ENCODE data around the gene NT5M. TPM values are rescaled to one million over a fixed set of nuclear protein-coding genes. Genes with fewer than 3 reads are reported as not detected.

The NT5M gene
- total RNA-seq, 2 donors from 2014 or later, result 6.5 to 11.8 TPM

GRCh38 chr17:17384291-17384615 is 81.1 kb downstream of the NT5M start:
- Histone ChIP-seq H3K9me3 (ENCODE audit: control insufficient read depth, low read length) (no peaks in the 10 kb centered on the region), H3K4me1 (ENCODE audit: control insufficient read depth, insufficient read depth, low read length) (no peaks in the 10 kb centered on the region), H3K4me3 (ENCODE audit: low read length) (no peak overlapping the region), H3K27ac (ENCODE audit: low read depth, low read length) (no peak overlapping the region), H3K36me3 (ENCODE audit: control insufficient read depth, insufficient read depth, low read length) (no peaks in the 10 kb centered on the region), H3K9ac (ENCODE audit: extremely low read depth, low read length, poor library complexity, severe bottlenecking) (no peak overlapping the region), H3K27me3 (ENCODE audit: control insufficient read depth, insufficient read depth, low read length, poor library complexity, severe bottlenecking) (no peaks in the 10 kb centered on the region)
- H3K4me3 Mint-ChIP-seq, result no peak overlapping the region
- peaks cover 1% of the 10 kb centered on the region for H3K27me3 Mint-ChIP-seq (ENCODE audit: insufficient read depth)
- no peaks in the 10 kb centered on the region for H3K4me1 Mint-ChIP-seq
- DNase-seq, result peak; percentile 42
- no peaks in the 10 kb centered on the region for H3K9me3 Mint-ChIP-seq
- H3K27ac Mint-ChIP-seq, result no peak overlapping the region
- H3K36me3 Mint-ChIP-seq (ENCODE audit: low read depth), result no peaks in the 10 kb centered on the region
- 86 to 100% methylated on average over 1 to 6 of the region's 6 CpGs for WGBS, 2 experiments (ENCODE audit: insufficient coverage in 1 of 2, insufficient read length in 1 of 2)
- TF ChIP-seq, protein P1, sequence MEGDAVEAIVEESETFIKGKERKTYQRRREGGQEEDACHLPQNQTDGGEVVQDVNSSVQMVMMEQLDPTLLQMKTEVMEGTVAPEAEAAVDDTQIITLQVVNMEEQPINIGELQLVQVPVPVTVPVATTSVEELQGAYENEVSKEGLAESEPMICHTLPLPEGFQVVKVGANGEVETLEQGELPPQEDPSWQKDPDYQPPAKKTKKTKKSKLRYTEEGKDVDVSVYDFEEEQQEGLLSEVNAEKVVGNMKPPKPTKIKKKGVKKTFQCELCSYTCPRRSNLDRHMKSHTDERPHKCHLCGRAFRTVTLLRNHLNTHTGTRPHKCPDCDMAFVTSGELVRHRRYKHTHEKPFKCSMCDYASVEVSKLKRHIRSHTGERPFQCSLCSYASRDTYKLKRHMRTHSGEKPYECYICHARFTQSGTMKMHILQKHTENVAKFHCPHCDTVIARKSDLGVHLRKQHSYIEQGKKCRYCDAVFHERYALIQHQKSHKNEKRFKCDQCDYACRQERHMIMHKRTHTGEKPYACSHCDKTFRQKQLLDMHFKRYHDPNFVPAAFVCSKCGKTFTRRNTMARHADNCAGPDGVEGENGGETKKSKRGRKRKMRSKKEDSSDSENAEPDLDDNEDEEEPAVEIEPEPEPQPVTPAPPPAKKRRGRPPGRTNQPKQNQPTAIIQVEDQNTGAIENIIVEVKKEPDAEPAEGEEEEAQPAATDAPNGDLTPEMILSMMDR (conservative IDR thresholded peaks at IDR 0.05), result no peak

DNA sequence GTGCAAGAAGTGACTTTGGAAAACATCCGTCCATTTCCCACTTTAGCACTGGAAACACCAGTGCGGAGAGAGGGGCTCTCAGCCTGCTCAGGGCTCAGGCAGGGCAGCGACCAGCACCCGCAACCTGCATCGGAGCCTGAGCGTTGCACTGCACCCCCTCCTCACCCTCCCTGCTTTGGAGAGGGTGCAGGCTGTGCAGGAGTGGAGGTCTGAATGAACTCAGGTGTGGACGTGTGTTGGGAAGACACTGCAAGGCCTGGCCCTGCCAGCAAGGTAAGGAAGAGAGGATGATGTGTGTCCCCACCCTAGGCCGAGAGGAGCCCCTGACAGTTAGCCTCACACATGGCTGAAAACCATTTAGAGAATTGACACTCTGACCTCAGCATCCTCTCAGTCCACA is 81.8 kb downstream of the NT5M start:
- Histone ChIP-seq H3K4me3 (ENCODE audit: low read length) (no peak overlapping the region), H3K9ac (ENCODE audit: extremely low read depth, low read length, poor library complexity, severe bottlenecking) (no peak overlapping the region), H3K27ac (ENCODE audit: low read depth, low read length) (peak overlapping the region; percentile 75), H3K36me3 (ENCODE audit: control insufficient read depth, insufficient read depth, low read length) (no peaks in the 10 kb centered on the region), H3K27me3 (ENCODE audit: control insufficient read depth, insufficient read depth, low read length, poor library complexity, severe bottlenecking) (no peaks in the 10 kb centered on the region), H3K4me1 (ENCODE audit: control insufficient read depth, insufficient read depth, low read length) (no peaks in the 10 kb centered on the region), H3K9me3 (ENCODE audit: control insufficient read depth, low read length) (no peaks in the 10 kb centered on the region)
- Mint-ChIP-seq H3K36me3 (ENCODE audit: low read depth) (no peaks in the 10 kb centered on the region), H3K27ac (no peak overlapping the region), H3K9me3 (no peaks in the 10 kb centered on the region), H3K27me3 (ENCODE audit: insufficient read depth) (no peaks in the 10 kb centered on the region), H3K4me1 (no peaks in the 10 kb centered on the region), H3K4me3 (no peak overlapping the region)
- peak; percentile 39 for DNase-seq
- 88 to 94% methylated on average over 4 to 8 of the region's 8 CpGs for WGBS, 2 experiments (ENCODE audit: insufficient coverage in 1 of 2, insufficient read length in 1 of 2)
- TF ChIP-seq, protein P1 (conservative IDR thresholded peaks at IDR 0.05), result no peak

GRCh38 chr17:17385491-17385890 is 82.3 kb downstream of the NT5M start:
- Histone ChIP-seq H3K27me3 (ENCODE audit: control insufficient read depth, insufficient read depth, low read length, poor library complexity, severe bottlenecking) (no peaks in the 10 kb centered on the region), H3K36me3 (ENCODE audit: control insufficient read depth, insufficient read depth, low read length) (no peaks in the 10 kb centered on the region), H3K9ac (ENCODE audit: extremely low read depth, low read length, poor library complexity, severe bottlenecking) (no peak overlapping the region), H3K4me1 (ENCODE audit: control insufficient read depth, insufficient read depth, low read length) (no peaks in the 10 kb centered on the region), H3K27ac (ENCODE audit: low read depth, low read length) (peak overlapping the region; percentile 75), H3K4me3 (ENCODE audit: low read length) (no peak overlapping the region), H3K9me3 (ENCODE audit: control insufficient read depth, low read length) (no peaks in the 10 kb centered on the region)
- TF ChIP-seq, protein P1 (conservative IDR thresholded peaks at IDR 0.05), result no peak
- Mint-ChIP-seq H3K27me3 (ENCODE audit: insufficient read depth) (no peaks in the 10 kb centered on the region), H3K9me3 (no peaks in the 10 kb centered on the region), H3K4me3 (no peak overlapping the region), H3K4me1 (no peaks in the 10 kb centered on the region), H3K27ac (no peak overlapping the region), H3K36me3 (ENCODE audit: low read depth) (no peaks in the 10 kb centered on the region)
- 79 to 92% methylated on average over 11 of the region's 11 CpGs for WGBS, 2 experiments (ENCODE audit: insufficient coverage in 1 of 2, insufficient read length in 1 of 2)
- peak; percentile 38 for DNase-seq
